Activated CD8-positive, alpha-beta T cell treated with anti-CD3 and anti-CD28 coated beads for 36 hours (primary cell): Measurements from ENCODE around the gene DCDC1. TPM values are rescaled to one million over a fixed set of nuclear protein-coding genes. Genes with fewer than 3 reads are reported as not detected.

ENCODE experiments used
- ATAC-seq: fragments of 200-7000 bp; cut with Tn5 transposase; one replicate; pipeline ENCODE4 v1.10.0; 2021; ENCODE audit warnings: mild to moderate bottlenecking, moderate library complexity
- CTCF ChIA-PET: fragments of 350-600 bp; sonication (Branson Sonifier 250); formaldehyde crosslinking; loops from one replicate; lab custom pipeline; 2021; ENCODE audit warnings: antibody characterized with exemption; lab: Charles Lee
- POLR2A ChIA-PET: fragments of 350-600 bp; sonication (Branson Sonifier 250); formaldehyde crosslinking; loops from one replicate; lab custom pipeline; 2021; ENCODE audit warnings: antibody characterized with exemption; lab: Charles Lee
- DNase-seq: peaks from one replicate; pipeline ENCODE4 v3.0.0-alpha.2; 2020
- H3K27ac Mint-ChIP-seq: one replicate; pipeline ENCODE4 v1.8.0; 2021; ENCODE audit warnings: mild to moderate bottlenecking, mixed read lengths
- H3K27me3 Mint-ChIP-seq: one replicate; pipeline ENCODE4 v1.8.0; 2021; ENCODE audit warnings: mixed read lengths
- H3K36me3 Mint-ChIP-seq: one replicate; pipeline ENCODE4 v1.8.0; 2021; ENCODE audit warnings: low read depth, mixed read lengths
- H3K4me1 Mint-ChIP-seq: one replicate; pipeline ENCODE4 v1.8.0; 2021; ENCODE audit warnings: low read depth, mixed read lengths
- H3K4me3 Mint-ChIP-seq: one replicate; pipeline ENCODE4 v1.8.0; 2021; ENCODE audit warnings: mild to moderate bottlenecking, moderate library complexity, mixed read lengths
- H3K9me3 Mint-ChIP-seq: one replicate; pipeline ENCODE4 v1.8.0; 2021; ENCODE audit warnings: mixed read lengths
- intact Hi-C: fragments of 100-400 bp; cut with micrococcal nuclease; formaldehyde crosslinking; loops from one replicate; pipeline ENCODE4 v1.10.0; 2022
- total RNA-seq, 2 experiments: library from RNA; stranded (reverse); gene quantifications; one replicate each; pipeline ENCODE4 v1.2.3, GENCODE V29; 2021
- TF ChIP-seq, protein P1 (sequence below): fragments of 200-600 bp; IDR thresholded peaks from one replicate; pipeline ENCODE4 v1.8.0; 2022; ENCODE audit warnings: antibody characterized with exemption, mild to moderate bottlenecking

Gene DCDC1
- total RNA-seq, 2 experiments from 2014 or later = not detected

DNA sequence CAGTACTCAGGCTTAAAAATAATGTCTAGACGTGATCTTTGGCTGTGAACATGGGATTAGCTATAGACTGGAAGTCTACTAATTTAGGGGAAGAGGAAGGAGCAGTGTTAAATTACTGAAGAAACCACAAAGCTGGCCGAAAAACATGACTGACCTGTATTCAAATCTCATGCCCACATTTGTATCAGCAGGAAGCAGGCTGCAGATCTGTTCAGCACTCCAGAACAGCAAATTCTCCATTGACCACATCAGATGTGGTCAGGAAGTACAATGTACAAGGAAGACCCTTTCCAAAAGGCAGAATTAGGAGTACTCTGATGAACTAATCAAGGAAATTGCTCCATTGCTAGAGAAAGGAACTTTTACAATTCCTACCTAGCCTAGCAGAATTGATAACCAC, 31.7 kb downstream of the DCDC1 start:
- Mint-ChIP-seq H3K27me3 (peaks cover 27% of the 10 kb centered on the region), H3K4me1 (no peaks in the 10 kb centered on the region)
- CTCF ChIA-PET = no interaction called here

DNA sequence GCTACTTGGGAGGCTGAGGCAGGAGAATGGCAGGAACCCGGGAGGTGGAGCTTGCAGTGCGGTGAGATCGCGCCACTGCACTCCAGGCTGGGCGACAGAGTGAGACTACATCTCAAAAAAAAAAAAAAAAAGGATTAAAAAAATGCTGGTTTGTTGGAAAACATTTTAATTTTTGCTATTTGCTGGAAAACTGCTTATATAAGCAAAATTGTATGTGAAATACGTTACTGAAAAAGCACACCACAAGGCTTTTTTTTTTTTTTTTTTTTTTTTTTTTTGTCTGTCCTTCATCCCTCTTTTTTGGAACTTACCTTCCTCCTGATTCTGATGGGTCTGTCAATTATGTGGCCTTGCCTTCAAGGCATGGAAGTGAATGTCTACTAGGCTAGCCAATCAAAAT, 40.8 kb downstream of the DCDC1 start:
- Mint-ChIP-seq H3K4me3 (no peak overlapping the region), H3K36me3 (no peaks in the 10 kb centered on the region), H3K4me1 (peaks cover 5% of the 10 kb centered on the region), H3K27me3 (peaks cover 13% of the 10 kb centered on the region), H3K27ac (no peak overlapping the region), H3K9me3 (peaks cover 6% of the 10 kb centered on the region)
- POLR2A ChIA-PET = no interaction called here
- no peak for DNase-seq
- intact Hi-C loops = no loop called here
- CTCF ChIA-PET = no interaction called here
- no peak for ATAC-seq
- TF ChIP-seq, protein P1, sequence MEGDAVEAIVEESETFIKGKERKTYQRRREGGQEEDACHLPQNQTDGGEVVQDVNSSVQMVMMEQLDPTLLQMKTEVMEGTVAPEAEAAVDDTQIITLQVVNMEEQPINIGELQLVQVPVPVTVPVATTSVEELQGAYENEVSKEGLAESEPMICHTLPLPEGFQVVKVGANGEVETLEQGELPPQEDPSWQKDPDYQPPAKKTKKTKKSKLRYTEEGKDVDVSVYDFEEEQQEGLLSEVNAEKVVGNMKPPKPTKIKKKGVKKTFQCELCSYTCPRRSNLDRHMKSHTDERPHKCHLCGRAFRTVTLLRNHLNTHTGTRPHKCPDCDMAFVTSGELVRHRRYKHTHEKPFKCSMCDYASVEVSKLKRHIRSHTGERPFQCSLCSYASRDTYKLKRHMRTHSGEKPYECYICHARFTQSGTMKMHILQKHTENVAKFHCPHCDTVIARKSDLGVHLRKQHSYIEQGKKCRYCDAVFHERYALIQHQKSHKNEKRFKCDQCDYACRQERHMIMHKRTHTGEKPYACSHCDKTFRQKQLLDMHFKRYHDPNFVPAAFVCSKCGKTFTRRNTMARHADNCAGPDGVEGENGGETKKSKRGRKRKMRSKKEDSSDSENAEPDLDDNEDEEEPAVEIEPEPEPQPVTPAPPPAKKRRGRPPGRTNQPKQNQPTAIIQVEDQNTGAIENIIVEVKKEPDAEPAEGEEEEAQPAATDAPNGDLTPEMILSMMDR = no peak

More for the DNA sequence above, 31.7 kb downstream of the DCDC1 start:
- TF ChIP-seq, protein P1 = no peak
- H3K27ac Mint-ChIP-seq = no peak overlapping the region
- intact Hi-C loops = no loop called here
- no peak for ATAC-seq
- POLR2A ChIA-PET = no interaction called here
- no peaks in the 10 kb centered on the region for H3K9me3 Mint-ChIP-seq
- no peak for DNase-seq
- H3K36me3 Mint-ChIP-seq = no peaks in the 10 kb centered on the region
- H3K4me3 Mint-ChIP-seq = no peak overlapping the region

DNA sequence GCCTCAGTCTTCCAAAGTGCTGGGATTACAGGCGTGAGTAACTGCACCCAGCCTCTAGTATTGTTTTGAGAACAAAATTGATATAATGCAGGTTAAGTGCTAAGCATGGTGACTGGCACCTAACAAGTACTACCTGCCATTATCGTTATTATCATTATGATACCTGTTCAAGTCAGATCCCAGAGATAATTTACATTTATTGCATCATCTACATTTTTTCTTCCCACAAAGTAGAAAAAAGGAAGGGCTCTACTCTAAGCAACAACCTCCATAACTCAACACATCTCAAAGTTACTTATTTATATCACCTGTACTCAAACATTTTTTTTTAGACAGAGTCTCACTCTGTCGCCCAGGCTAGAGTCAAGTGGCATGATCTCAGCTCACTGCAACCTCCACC, 42.1 kb downstream of the DCDC1 start:
- no peak for DNase-seq
- Mint-ChIP-seq H3K27ac (no peak overlapping the region), H3K4me1 (peaks cover 5% of the 10 kb centered on the region), H3K4me3 (no peak overlapping the region), H3K36me3 (no peaks in the 10 kb centered on the region), H3K9me3 (peaks cover 6% of the 10 kb centered on the region), H3K27me3 (peaks cover 6% of the 10 kb centered on the region)
- CTCF ChIA-PET = no interaction called here
- intact Hi-C loops = no loop called here
- TF ChIP-seq, protein P1 = no peak
- ATAC-seq = no peak
- POLR2A ChIA-PET = no interaction called here

DNA sequence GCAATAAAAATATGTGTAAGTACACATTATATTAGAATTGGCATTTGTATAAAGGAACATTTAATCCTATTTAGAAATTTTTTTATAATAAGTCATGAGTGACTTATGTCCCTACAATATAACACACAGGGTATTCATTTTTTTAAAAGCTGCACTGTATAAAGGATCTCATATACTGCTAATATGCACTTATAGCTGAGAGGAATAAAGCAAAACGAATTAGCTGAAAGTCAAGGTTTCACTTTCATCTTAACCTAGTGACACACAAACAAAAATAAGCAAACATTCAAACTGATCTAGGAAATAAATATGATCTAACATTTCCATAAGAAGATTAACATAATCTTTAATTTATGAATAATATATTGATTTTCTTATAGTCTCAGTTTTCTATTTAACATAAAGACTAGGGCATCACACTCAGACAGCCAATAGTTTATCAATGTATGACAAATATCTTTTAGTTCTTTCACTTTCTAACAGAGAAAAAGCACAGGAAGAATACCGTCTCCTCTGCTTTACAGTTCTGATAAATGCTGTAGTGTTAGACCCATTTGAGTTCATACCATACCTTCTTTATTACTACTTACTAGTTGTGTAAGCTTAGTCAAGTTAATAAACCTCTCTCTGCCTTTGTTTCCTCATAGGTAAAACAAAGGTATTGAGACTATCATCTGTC, 42.9 kb downstream of the DCDC1 start:
- ATAC-seq (no peak), DNase-seq (no peak)
- Mint-ChIP-seq H3K27ac (no peak overlapping the region), H3K27me3 (peaks cover 4% of the 10 kb centered on the region), H3K4me1 (peaks cover 5% of the 10 kb centered on the region), H3K9me3 (peaks cover 6% of the 10 kb centered on the region), H3K36me3 (no peaks in the 10 kb centered on the region), H3K4me3 (no peak overlapping the region)
- POLR2A ChIA-PET = no interaction called here
- intact Hi-C loops = no loop called here
- CTCF ChIA-PET = no interaction called here
- TF ChIP-seq, protein P1 = no peak

DNA sequence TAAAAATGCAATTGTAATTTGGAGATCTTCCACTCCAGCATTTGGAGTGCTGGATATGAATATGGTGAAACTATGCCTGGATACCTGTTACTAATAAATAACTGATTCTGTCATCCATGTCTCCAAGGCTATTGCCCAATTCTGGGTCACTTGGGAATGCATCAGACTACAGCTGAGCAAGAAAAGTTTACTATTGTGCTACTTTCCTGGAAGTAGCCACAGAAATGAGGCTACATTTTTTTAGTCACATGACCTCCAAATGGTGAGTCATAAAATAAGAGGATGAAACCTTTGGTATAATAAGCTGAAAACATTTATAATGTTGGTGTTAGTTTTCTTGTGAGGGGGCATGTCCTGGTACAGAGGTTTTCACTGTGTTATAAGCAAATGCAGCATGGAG, 44.4 kb downstream of the DCDC1 start:
- no peak for ATAC-seq

More for the DNA sequence above, 44.4 kb downstream of the DCDC1 start:
- Mint-ChIP-seq H3K36me3 (no peaks in the 10 kb centered on the region), H3K4me1 (peaks cover 5% of the 10 kb centered on the region), H3K27me3 (peaks cover 4% of the 10 kb centered on the region), H3K9me3 (peaks cover 7% of the 10 kb centered on the region), H3K27ac (no peak overlapping the region), H3K4me3 (no peak overlapping the region)
- DNase-seq = no peak
- TF ChIP-seq, protein P1 = no peak
- ChIA-PET CTCF (no interaction called here), POLR2A (no interaction called here)
- intact Hi-C loops = no loop called here
